OCI-LY1 (cell line): ENCODE data around the gene BPHL.
"Not testable (repeated sequence)": the region's sequence is repeated elsewhere in the genome, so short reads cannot be mapped to it uniquely, and the experiment has no call there.

ENCODE experiments used
- EZH2 ChIP-seq: fragments of 200-600 bp; sonication (generic), shearing (Covaris generic); IDR thresholded peaks from 2 replicates; pipeline ENCODE4 v1.8.0; 2017; ENCODE audit warnings: borderline replicate concordance, mixed run types, mild to moderate bottlenecking, antibody characterized with exemption, low read length, moderate library complexity, mixed read lengths
- TF ChIP-seq, protein P1 (sequence below): fragments of 200-600 bp; sonication (generic), shearing (Covaris generic); IDR thresholded peaks from 2 replicates; pipeline ENCODE4 v1.5.1; 2017; ENCODE audit warnings: mild to moderate bottlenecking, antibody characterized with exemption, low read length, moderate library complexity, mixed read lengths

DNA sequence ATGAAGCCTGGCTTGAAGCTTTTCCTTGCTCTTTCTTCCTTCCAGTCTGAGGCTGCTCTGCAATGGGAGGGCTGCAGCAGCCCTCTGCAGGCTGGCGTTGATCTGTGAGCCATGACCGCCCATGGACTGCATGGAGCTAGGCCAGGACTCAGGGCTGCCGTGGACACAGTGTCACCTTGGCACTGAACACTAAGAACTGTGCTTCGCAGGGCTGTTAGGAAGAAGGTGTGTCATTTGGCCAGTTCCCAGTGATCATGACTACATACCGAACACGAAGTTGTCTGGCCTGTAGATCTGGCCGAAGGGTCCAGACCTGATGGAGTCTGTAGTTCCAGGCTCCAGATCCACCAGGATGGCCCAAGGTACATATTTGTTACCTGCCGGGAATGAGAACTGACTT lies 60.2 kb downstream of the BPHL start:
- TF ChIP-seq, protein P1, sequence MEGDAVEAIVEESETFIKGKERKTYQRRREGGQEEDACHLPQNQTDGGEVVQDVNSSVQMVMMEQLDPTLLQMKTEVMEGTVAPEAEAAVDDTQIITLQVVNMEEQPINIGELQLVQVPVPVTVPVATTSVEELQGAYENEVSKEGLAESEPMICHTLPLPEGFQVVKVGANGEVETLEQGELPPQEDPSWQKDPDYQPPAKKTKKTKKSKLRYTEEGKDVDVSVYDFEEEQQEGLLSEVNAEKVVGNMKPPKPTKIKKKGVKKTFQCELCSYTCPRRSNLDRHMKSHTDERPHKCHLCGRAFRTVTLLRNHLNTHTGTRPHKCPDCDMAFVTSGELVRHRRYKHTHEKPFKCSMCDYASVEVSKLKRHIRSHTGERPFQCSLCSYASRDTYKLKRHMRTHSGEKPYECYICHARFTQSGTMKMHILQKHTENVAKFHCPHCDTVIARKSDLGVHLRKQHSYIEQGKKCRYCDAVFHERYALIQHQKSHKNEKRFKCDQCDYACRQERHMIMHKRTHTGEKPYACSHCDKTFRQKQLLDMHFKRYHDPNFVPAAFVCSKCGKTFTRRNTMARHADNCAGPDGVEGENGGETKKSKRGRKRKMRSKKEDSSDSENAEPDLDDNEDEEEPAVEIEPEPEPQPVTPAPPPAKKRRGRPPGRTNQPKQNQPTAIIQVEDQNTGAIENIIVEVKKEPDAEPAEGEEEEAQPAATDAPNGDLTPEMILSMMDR: not testable (repeated sequence)
- TF ChIP-seq EZH2: not testable (repeated sequence)
